PC-9 (cell line): ENCODE results near the gene FGFR2. TPM values are rescaled to one million over a fixed set of nuclear protein-coding genes. Genes with fewer than 3 reads are reported as not detected.

Source experiments
- BruUV-seq: library from RNA; stranded (reverse); fragments of 400-500 nt; replicated peaks from 2 replicates; lab custom pipeline; 2021; lab: Mats Ljungman, UMichigan
- CTCF ChIA-PET: fragments of 300-600 bp; sonication (Branson Sonifier 250); formaldehyde crosslinking; loops from one replicate; lab custom pipeline; 2022; ENCODE audit warnings: antibody characterized with exemption; lab: Charles Lee
- POLR2A ChIA-PET: fragments of 300-600 bp; sonication (Branson Sonifier 250); formaldehyde crosslinking; loops from one replicate; lab custom pipeline; 2022; ENCODE audit warnings: antibody characterized with exemption; ENCODE audit not compliant: unreplicated experiment; lab: Charles Lee
- DNase-seq, 2 experiments: peaks; one replicate each; pipeline versions ENCODE4 v3.0.0 to v3.0.0-alpha.2; 2015 to 2022; ENCODE audit warnings: mixed read lengths in 1 of 2
- H2AFZ ChIP-seq: fragments of 200-600 bp; sonication (generic); 2 replicates; pipeline ENCODE4 v1.8.1; 2017; ENCODE audit warnings: antibody characterized with exemption
- H3F3A ChIP-seq: fragments of 200-600 bp; sonication (generic); 2 replicates; pipeline ENCODE4 v1.8.1; 2017; ENCODE audit warnings: antibody characterized with exemption, mild to moderate bottlenecking, low read depth; ENCODE audit not compliant: insufficient read depth
- H3K27ac ChIP-seq: fragments of 200-600 bp; sonication (generic); 2 replicates; pipeline ENCODE4 v1.6.1; 2016; ENCODE audit warnings: mixed run types
- H3K27me3 ChIP-seq: fragments of 200-600 bp; sonication (generic); 2 replicates; pipeline ENCODE4 v1.6.1; 2016; ENCODE audit warnings: low read depth, mixed run types; ENCODE audit not compliant: insufficient read depth
- H3K36me3 ChIP-seq: fragments of 200-600 bp; sonication (generic); 2 replicates; pipeline ENCODE4 v1.6.1; 2016; ENCODE audit warnings: low read depth, mixed run types
- H3K4me1 ChIP-seq: fragments of 200-600 bp; sonication (generic); replicated peaks from 2 replicates; pipeline ENCODE4 v1.6.1; 2016; ENCODE audit warnings: mixed run types; ENCODE audit not compliant: insufficient read depth
- H3K4me2 ChIP-seq: fragments of 200-600 bp; sonication (generic); 2 replicates; pipeline ENCODE4 v1.6.1; 2017; ENCODE audit warnings: mixed run types
- H3K4me3 ChIP-seq: fragments of 200-600 bp; sonication (generic); 2 replicates; pipeline ENCODE4 v1.6.1; 2016; ENCODE audit warnings: mixed run types
- H3K79me2 ChIP-seq: fragments of 200-600 bp; sonication (generic); 2 replicates; pipeline ENCODE4 v1.6.1; 2017; ENCODE audit warnings: low read depth, mixed run types
- H3K9me2 ChIP-seq: fragments of 200-600 bp; sonication (generic); 2 replicates; pipeline ENCODE4 v1.8.1; 2017; ENCODE audit warnings: mild to moderate bottlenecking; ENCODE audit not compliant: insufficient read depth
- H3K9me3 ChIP-seq: fragments of 200-600 bp; sonication (generic); 2 replicates; pipeline ENCODE4 v1.8.1; 2016; ENCODE audit warnings: low read depth; ENCODE audit not compliant: insufficient read depth
- H4K20me1 ChIP-seq: fragments of 200-600 bp; sonication (generic); 2 replicates; pipeline ENCODE4 v1.8.1; 2017; ENCODE audit not compliant: insufficient read depth
- EZH2 ChIP-seq: fragments of 200-600 bp; sonication (generic); IDR thresholded peaks from 2 replicates; pipeline ENCODE4 v1.8.0; 2017; ENCODE audit warnings: antibody characterized with exemption, low read depth
- intact Hi-C: fragments of 100-400 bp; cut with micrococcal nuclease; formaldehyde crosslinking; loops from one replicate; pipeline ENCODE4 v1.10.0; 2022; ENCODE audit not compliant: unreplicated experiment
- total RNA-seq: library from RNA; stranded (reverse); gene quantifications from 2 replicates; pipeline ENCODE4 v1.2.3, GENCODE V29; 2021
- TF ChIP-seq, protein P1 (sequence below): fragments of 200-600 bp; sonication (generic); conservative IDR thresholded peaks from 2 replicates; pipeline ENCODE4 v1.6.1; 2017; ENCODE audit warnings: mixed run types, antibody characterized with exemption, mild to moderate bottlenecking, moderate library complexity

Gene FGFR2
- total RNA-seq, 1 experiment from 2014 or later: not detected

DNA sequence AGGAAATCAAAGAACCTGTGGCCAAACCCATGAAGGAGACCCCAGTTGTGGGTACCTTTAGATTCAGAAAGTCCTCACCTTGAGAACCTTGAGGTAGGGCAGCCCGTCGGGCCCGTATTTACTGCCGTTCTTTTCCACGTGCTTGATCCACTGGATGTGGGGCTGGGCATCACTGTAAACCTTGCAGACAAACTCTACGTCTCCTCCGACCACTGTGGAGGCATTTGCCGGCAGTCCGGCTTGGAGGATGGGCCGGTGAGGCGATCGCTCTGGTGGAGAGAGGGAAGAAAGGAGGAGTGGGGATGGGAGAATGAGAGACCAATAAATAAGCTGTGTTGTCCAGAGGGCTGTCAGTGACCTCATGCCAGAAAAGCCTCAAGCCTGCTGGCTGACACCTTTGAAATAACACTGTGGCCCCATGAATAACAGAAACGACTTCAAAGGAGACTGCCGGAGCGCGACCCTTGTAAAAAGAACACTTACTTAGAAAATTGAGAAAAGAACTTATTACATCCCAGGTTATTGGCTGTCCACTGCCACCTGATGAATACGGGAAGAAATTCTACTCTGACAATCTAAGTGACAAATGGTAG is 78.2 kb downstream of the FGFR2 start:
- Histone ChIP-seq H3K9me3 (no peaks in the 10 kb centered on the region), H3K9me2 (no peaks in the 10 kb centered on the region), H3K4me1 (no peaks in the 10 kb centered on the region), H4K20me1 (no peaks in the 10 kb centered on the region), H3K79me2 (no peaks in the 10 kb centered on the region), H2AFZ (no peak overlapping the region), H3K27me3 (peaks cover 82% of the 10 kb centered on the region), H3F3A (no peaks in the 10 kb centered on the region), H3K27ac (no peak overlapping the region), H3K36me3 (no peaks in the 10 kb centered on the region), H3K4me2 (no peak overlapping the region), H3K4me3 (no peak overlapping the region)
- intact Hi-C loops: no loop called here
- no peak for TF ChIP-seq EZH2
- TF ChIP-seq, protein P1, sequence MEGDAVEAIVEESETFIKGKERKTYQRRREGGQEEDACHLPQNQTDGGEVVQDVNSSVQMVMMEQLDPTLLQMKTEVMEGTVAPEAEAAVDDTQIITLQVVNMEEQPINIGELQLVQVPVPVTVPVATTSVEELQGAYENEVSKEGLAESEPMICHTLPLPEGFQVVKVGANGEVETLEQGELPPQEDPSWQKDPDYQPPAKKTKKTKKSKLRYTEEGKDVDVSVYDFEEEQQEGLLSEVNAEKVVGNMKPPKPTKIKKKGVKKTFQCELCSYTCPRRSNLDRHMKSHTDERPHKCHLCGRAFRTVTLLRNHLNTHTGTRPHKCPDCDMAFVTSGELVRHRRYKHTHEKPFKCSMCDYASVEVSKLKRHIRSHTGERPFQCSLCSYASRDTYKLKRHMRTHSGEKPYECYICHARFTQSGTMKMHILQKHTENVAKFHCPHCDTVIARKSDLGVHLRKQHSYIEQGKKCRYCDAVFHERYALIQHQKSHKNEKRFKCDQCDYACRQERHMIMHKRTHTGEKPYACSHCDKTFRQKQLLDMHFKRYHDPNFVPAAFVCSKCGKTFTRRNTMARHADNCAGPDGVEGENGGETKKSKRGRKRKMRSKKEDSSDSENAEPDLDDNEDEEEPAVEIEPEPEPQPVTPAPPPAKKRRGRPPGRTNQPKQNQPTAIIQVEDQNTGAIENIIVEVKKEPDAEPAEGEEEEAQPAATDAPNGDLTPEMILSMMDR: no peak
- no peak for DNase-seq
- POLR2A ChIA-PET: no interaction called here
- CTCF ChIA-PET: no interaction called here
- BruUV-seq: no TSS peak

DNA sequence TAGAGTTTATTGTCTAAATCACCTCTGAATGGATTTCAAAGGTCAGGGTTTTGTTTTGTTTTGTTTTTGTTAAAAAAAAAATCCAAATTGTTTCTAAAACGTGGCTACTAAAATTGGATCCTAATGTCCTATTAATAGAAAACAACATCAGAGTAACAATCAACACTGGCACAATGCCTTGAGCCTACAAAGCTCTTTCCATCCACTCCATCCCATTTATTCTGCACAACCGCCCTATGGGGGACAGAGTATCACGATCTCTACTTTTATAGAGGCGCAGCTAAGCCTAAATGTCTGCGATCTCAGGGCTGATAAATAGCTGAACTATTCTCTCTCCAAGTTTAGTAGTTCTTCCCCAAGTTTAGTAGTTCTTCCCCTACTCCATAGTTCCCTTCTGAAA is 78.8 kb downstream of the FGFR2 start:
- Histone ChIP-seq H3F3A (no peaks in the 10 kb centered on the region), H3K27ac (no peak overlapping the region), H3K4me2 (no peak overlapping the region), H3K9me2 (no peaks in the 10 kb centered on the region), H3K36me3 (no peaks in the 10 kb centered on the region), H3K79me2 (no peaks in the 10 kb centered on the region), H3K4me3 (no peak overlapping the region), H2AFZ (no peak overlapping the region), H4K20me1 (no peaks in the 10 kb centered on the region), H3K27me3 (peaks cover 82% of the 10 kb centered on the region), H3K9me3 (no peaks in the 10 kb centered on the region), H3K4me1 (no peaks in the 10 kb centered on the region)
- POLR2A ChIA-PET: no interaction called here
- no TSS peak for BruUV-seq
- intact Hi-C loops: no loop called here
- DNase-seq: no peak
- TF ChIP-seq, protein P1: no peak
- TF ChIP-seq EZH2: no peak
- CTCF ChIA-PET: no interaction called here

DNA sequence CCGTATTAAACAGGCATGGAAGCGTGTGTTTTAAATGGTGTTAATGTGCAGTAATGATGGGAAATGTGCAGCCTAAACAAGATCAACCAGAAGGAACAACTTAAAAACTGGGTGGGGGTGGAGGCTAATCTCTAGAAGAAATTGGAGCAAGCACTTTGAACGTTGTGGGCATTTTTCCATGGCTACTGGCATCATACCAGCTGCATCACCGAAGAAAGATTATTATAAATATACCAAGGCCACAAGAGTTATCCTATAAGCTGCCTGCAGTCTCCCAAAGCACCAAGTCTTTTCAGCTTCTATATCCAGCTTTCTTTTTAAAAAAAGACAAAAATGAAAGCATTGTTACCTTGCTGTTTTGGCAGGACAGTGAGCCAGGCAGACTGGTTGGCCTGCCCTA is 79.9 kb downstream of the FGFR2 start:
- Histone ChIP-seq H3K27ac (no peak overlapping the region), H3K79me2 (no peaks in the 10 kb centered on the region), H3K27me3 (peaks cover 73% of the 10 kb centered on the region), H3K9me2 (no peaks in the 10 kb centered on the region), H3F3A (no peaks in the 10 kb centered on the region), H4K20me1 (no peaks in the 10 kb centered on the region), H3K4me1 (no peaks in the 10 kb centered on the region), H3K4me3 (no peak overlapping the region), H3K36me3 (no peaks in the 10 kb centered on the region), H3K9me3 (no peaks in the 10 kb centered on the region), H2AFZ (no peak overlapping the region), H3K4me2 (no peak overlapping the region)
- BruUV-seq: no TSS peak
- TF ChIP-seq, protein P1: no peak
- no peak for TF ChIP-seq EZH2
- DNase-seq: no peak
- ChIA-PET POLR2A (no interaction called here), CTCF (no interaction called here)
- intact Hi-C loops: no loop called here
